Endothelial cell of umbilical vein (primary cell): Measurements from ENCODE around the gene INSL6. TPM values are rescaled to one million over a fixed set of nuclear protein-coding genes. Genes with fewer than 3 reads are reported as not detected.

ENCODE experiments used
- BruUV-seq: library from RNA; stranded (reverse); fragments of 400-500 nt; replicated peaks from 2 replicates; lab custom pipeline; 2021; lab: Mats Ljungman, UMichigan
- CTCF ChIA-PET: fragments of 300-600, 350-600 bp; sonication (Branson Sonifier 250); formaldehyde crosslinking; loops from one replicate; lab custom pipeline; 2021; ENCODE audit warnings: antibody characterized with exemption, inconsistent platforms; lab: Charles Lee
- POLR2A ChIA-PET: fragments of 300-600, 350-600 bp; sonication (Branson Sonifier 250); formaldehyde crosslinking; loops from one replicate; lab custom pipeline; 2021; ENCODE audit warnings: antibody characterized with exemption, inconsistent platforms; lab: Charles Lee
- DNase-seq: peaks from one replicate; pipeline ENCODE4 v3.0.0-alpha.2; 2011; ENCODE audit warnings: low read depth, low spot score
- FAIRE-seq: peaks from 2 replicates; lab custom pipeline; 2011; peaks lifted over from hg19 to GRCh38; lab: Jason Lieb, UNC
- H2AFZ ChIP-seq: 2 replicates; pipeline ENCODE4 v1.6.0; 2012; ENCODE audit warnings: low read depth, low read length, control low read depth, inconsistent platforms
- H3K27ac ChIP-seq: 2 replicates; pipeline ENCODE4 v1.5.1; 2011; ENCODE audit warnings: low read depth, mild to moderate bottlenecking, control low read depth, low read length, moderate library complexity; ENCODE audit not compliant: insufficient read depth
- H3K27me3 ChIP-seq, 2 experiments: 2 replicates each; pipeline versions ENCODE4 v1.6.0 to v1.6.1; 2011; ENCODE audit warnings: low read length in 2 of 2, mixed read lengths in 1 of 2; ENCODE audit not compliant: control insufficient read depth in 2 of 2, insufficient read depth in 2 of 2
- H3K36me3 ChIP-seq, 2 experiments: 2 replicates in 1 of 2; 3 replicates in 1 of 2; pipeline ENCODE4 v1.5.1; 2011; ENCODE audit warnings: low read length in 2 of 2, mild to moderate bottlenecking in 1 of 2, moderate library complexity in 1 of 2; ENCODE audit not compliant: control insufficient read depth in 2 of 2, insufficient read depth in 2 of 2; ENCODE audit errors: extremely low read depth in 1 of 2
- H3K4me1 ChIP-seq: 3 replicates; pipeline ENCODE4 v1.5.1; 2011; ENCODE audit warnings: mild to moderate bottlenecking, low read length; ENCODE audit not compliant: control insufficient read depth, insufficient read depth; ENCODE audit errors: extremely low read depth
- H3K4me2 ChIP-seq: 2 replicates; pipeline ENCODE4 v1.6.1; 2011; ENCODE audit warnings: low read length, control low read depth, mixed read lengths; ENCODE audit not compliant: insufficient read depth
- H3K4me3 ChIP-seq, 3 experiments: fragments of 200-600 bp in 1 of 3; sonication (generic), shearing (Covaris generic) in 1 of 3; replicated peaks in 1 of 3; 2 replicates each; pipeline ENCODE4 v1.5.1; 2011 to 2016; ENCODE audit warnings: control low read depth in 3 of 3, low read length in 3 of 3, mild to moderate bottlenecking in 2 of 3, inconsistent platforms in 1 of 3, low read depth in 1 of 3, moderate library complexity in 1 of 3; ENCODE audit not compliant: insufficient read depth in 1 of 3
- H3K79me2 ChIP-seq: 2 replicates; pipeline ENCODE4 v1.6.0; 2012; ENCODE audit warnings: low read length, inconsistent platforms; ENCODE audit not compliant: control insufficient read depth, insufficient read depth
- H3K9ac ChIP-seq: replicated peaks from 2 replicates; pipeline ENCODE3; 2011; ENCODE audit warnings: low read length, control low read depth; ENCODE audit not compliant: insufficient read depth; ENCODE audit errors: extremely low read depth
- H3K9me1 ChIP-seq: replicated peaks from 3 replicates; pipeline ENCODE4 v1.6.0; 2011; ENCODE audit warnings: mild to moderate bottlenecking, low read length; ENCODE audit not compliant: control insufficient read depth, insufficient read depth; ENCODE audit errors: extremely low read depth
- H3K9me3 ChIP-seq: replicated peaks from 2 replicates; pipeline ENCODE4 v1.5.1; 2012; ENCODE audit warnings: low read length, inconsistent platforms; ENCODE audit not compliant: control insufficient read depth, insufficient read depth
- H4K20me1 ChIP-seq: replicated peaks from 2 replicates; pipeline ENCODE3; 2011; ENCODE audit warnings: mild to moderate bottlenecking, low read length; ENCODE audit not compliant: control insufficient read depth, insufficient read depth; ENCODE audit errors: extremely low read depth
- CTCF ChIP-seq, 2 donors: IDR thresholded peaks; 1 replicate in 1 of 2; 2 replicates in 1 of 2; pipeline ENCODE4 v1.5.1; 2011; ENCODE audit warnings: low read length in 2 of 2, mild to moderate bottlenecking in 2 of 2, moderate library complexity in 2 of 2, control low read depth in 1 of 2, inconsistent platforms in 1 of 2, low read depth in 1 of 2; ENCODE audit not compliant: insufficient read depth in 1 of 2; ENCODE audit errors: extremely low read depth in 1 of 2
- EZH2 ChIP-seq: IDR thresholded peaks from 2 replicates; pipeline ENCODE4 v1.6.1; 2012; ENCODE audit warnings: borderline replicate concordance, low read depth, mild to moderate bottlenecking, moderate library complexity, low read length, inconsistent platforms; ENCODE audit not compliant: severe bottlenecking
- FOS ChIP-seq: IDR thresholded peaks from 2 replicates; pipeline ENCODE4 v1.6.1; 2011; ENCODE audit warnings: mild to moderate bottlenecking, low read length, moderate library complexity, borderline replicate concordance; ENCODE audit not compliant: insufficient read depth
- GATA2 ChIP-seq: IDR thresholded peaks from 2 replicates; pipeline ENCODE4 v1.7.0; 2011; ENCODE audit warnings: low read depth, mild to moderate bottlenecking, moderate library complexity, mixed read lengths, low read length; ENCODE audit not compliant: insufficient read length, insufficient read depth
- JUN ChIP-seq: IDR thresholded peaks from 2 replicates; pipeline ENCODE4 v1.6.1; 2011; ENCODE audit warnings: borderline replicate concordance, low read depth; ENCODE audit not compliant: insufficient read length, insufficient read depth
- MAX ChIP-seq: IDR thresholded peaks from 2 replicates; pipeline ENCODE4 v1.6.1; 2011; ENCODE audit not compliant: insufficient read depth, insufficient read length
- MYC ChIP-seq: IDR thresholded peaks from one replicate; pipeline ENCODE4 v1.6.1; 2011; ENCODE audit warnings: mild to moderate bottlenecking, low read depth, low read length
- POLR2A ChIP-seq: IDR thresholded peaks from 2 replicates; pipeline ENCODE4 v1.6.1; 2012; ENCODE audit warnings: low read depth, mild to moderate bottlenecking, control low read depth, low read length
- POLR2AphosphoS5 ChIP-seq: IDR thresholded peaks from 2 replicates; pipeline ENCODE4 v1.6.1; 2012; ENCODE audit warnings: low read depth, mild to moderate bottlenecking, control low read depth, low read length, moderate library complexity; ENCODE audit not compliant: insufficient read depth
- dilution Hi-C: fragments of 300-500 bp; cut with MboI; formaldehyde crosslinking; loops from one replicate; pipeline ENCODE4 v1.15.0; 2019; ENCODE audit warnings: low sequenced_read_pairs; ENCODE audit not compliant: extremely low pct_ligation_motif_present
- intact Hi-C: fragments of 100-400 bp; cut with micrococcal nuclease; formaldehyde crosslinking; loops from one replicate; pipeline ENCODE4 v1.10.0; 2022
- polyA plus RNA-seq, 4 experiments: library from polyadenylated mRNA; depleted of rRNA in 3 of 4; stranded (reverse) in 3 of 4; unstranded in 1 of 4; fragments of >200 nt; gene quantifications; 2 replicates each; pipeline versions ENCODE4 v1.2.1 to v1.2.3, GENCODE V29; 2011 to 2012; ENCODE audit warnings: missing spikeins in 1 of 4
- total RNA-seq: library from RNA; stranded (reverse); gene quantifications from 2 replicates; pipeline ENCODE4 v1.2.3, GENCODE V29; 2021

INSL6 gene
- total and polyA plus RNA-seq, 2 donors (not counting 3 experiments of a cell fraction or from before 2014, with no cell fraction given) = not detected

GRCh38 chr9:5178126-5178805 lies 7.2 kb downstream of the INSL6 start:
- H3K9ac ChIP-seq = no peak overlapping the region
- H4K20me1 ChIP-seq = no peaks in the 10 kb centered on the region
- no peaks in the 10 kb centered on the region for H3K9me1 ChIP-seq
- ChIA-PET CTCF (interaction anchor here (0.7 to 2.2 kb wide), 5 partner anchors 8 to 422 kb away, joined by 3 to 7 read pairs (median 5); no protein-coding TSS in a partner anchor), POLR2A (no interaction called here)
- H3K79me2 ChIP-seq = no peaks in the 10 kb centered on the region
- no TSS peak for BruUV-seq
- no peaks in the 10 kb centered on the region for H3K9me3 ChIP-seq
- dilution Hi-C loops (loop anchor here (25.0 kb wide), 1 partner anchor 259 kb away; the partner anchor contains the start of gene PLGRKT), intact Hi-C loops (no loop called here)
- no peak overlapping the region for H3K27ac ChIP-seq
- H3K36me3 ChIP-seq = no peaks in the 10 kb centered on the region
- no peaks in the 10 kb centered on the region for H3K27me3 ChIP-seq
- no peak overlapping the region for H3K4me3 ChIP-seq
- H2AFZ ChIP-seq = no peak overlapping the region
- DNase-seq = no peak
- no peak for FAIRE-seq
- H3K4me1 ChIP-seq = no peaks in the 10 kb centered on the region
- no peak overlapping the region for H3K4me2 ChIP-seq
- TF ChIP-seq POLR2A = no peak
- no peak for TF ChIP-seq CTCF (IDR thresholded peaks at IDR 0.05; ENCODE audit: extremely low read depth in 1 of 2, insufficient read depth in 1 of 2, low read depth in 1 of 2, low read length in 2 of 2)
- TF ChIP-seq JUN = no peak
- TF ChIP-seq EZH2 = no peak
- no peak for TF ChIP-seq POLR2AphosphoS5
- TF ChIP-seq MAX = no peak
- TF ChIP-seq GATA2 = no peak
- no peak for TF ChIP-seq MYC
- TF ChIP-seq FOS = no peak
